ENCODE results near the gene SHMT1. TPM values are rescaled to one million over a fixed set of nuclear protein-coding genes. Genes with fewer than 3 reads are reported as not detected.

The SHMT1 gene
- polyA plus RNA-seq, 1 donor (not counting 4 experiments of a cell fraction or from before 2014, with no cell fraction given), result 15.7 TPM

- Histone ChIP-seq H2AFZ (ENCODE audit: control insufficient read depth, low read length) (peak within 1 kb of the TSS; percentile 95), H3K27ac (ENCODE audit: control insufficient read depth, insufficient read depth, low read length) (peak within 1 kb of the TSS; percentile 92), H3K27me3 (ENCODE audit: control insufficient read depth, extremely low read depth, insufficient read depth, low read length) (no peaks in the 10 kb centered on the region), H3K4me1 (ENCODE audit: control insufficient read depth, extremely low read depth, insufficient read depth, low read length) (peaks cover 37% of the 10 kb centered on the region), H3K36me3 (ENCODE audit: control insufficient read depth in 2 of 2, extremely low read depth in 1 of 2, insufficient read depth in 2 of 2, low read length in 2 of 2) (peaks cover 3 to 26% of the 10 kb centered on the region in 2 experiments), H4K20me1 (ENCODE audit: control insufficient read depth, extremely low read depth, insufficient read depth, low read length) (peaks cover 5% of the 10 kb centered on the region), H3K9ac (ENCODE audit: control insufficient read depth, extremely low read depth, insufficient read depth, low read length) (peak within 1 kb of the TSS; percentile 94), H3K9me3 (ENCODE audit: control insufficient read depth, low read depth, low read length) (no peaks in the 10 kb centered on the region), H3K9me1 (ENCODE audit: control insufficient read depth, extremely low read depth, insufficient read depth, low read length) (no peaks in the 10 kb centered on the region), H3K4me2 (ENCODE audit: control insufficient read depth, extremely low read depth, insufficient read depth, low read depth, low read length) (peak within 1 kb of the TSS; percentile 99), H3K79me2 (ENCODE audit: control insufficient read depth, insufficient read depth, low read length) (peaks cover 83% of the 10 kb centered on the region), H3K4me3 (ENCODE audit: control insufficient read depth in 2 of 3, extremely low read depth in 1 of 3, insufficient read depth in 2 of 3, low read depth in 1 of 3, low read length in 3 of 3) (peak within 1 kb of the TSS; percentile 80 to 90 (median 89))
- dilution Hi-C loops (cut with MboI; ENCODE audit: extremely low pct_ligation_motif_present, low sequenced_read_pairs), result no loop called here
- DNase-seq (ENCODE audit: low read depth, low spot score), result peak; percentile 89
- peak; percentile 48 for FAIRE-seq
- no peak for TF ChIP-seq EZH2 (IDR thresholded peaks at IDR 0.05; ENCODE audit: low read length)
- no peak for TF ChIP-seq CTCF (optimal IDR thresholded peaks at IDR 0.05 in 1 of 3, IDR thresholded peaks at IDR 0.05 in 1 of 3, conservative IDR thresholded peaks at IDR 0.05 in 1 of 3; ENCODE audit: extremely low read depth in 1 of 3, insufficient read depth in 2 of 3, low read length in 3 of 3)
Observed at GRCh38 chr17:18314731-18315561, 48.4 kb downstream of the SHMT1 start, which contains the start of the genes SMCR8 and TOP3A. SMCR8 (plus strand) TSS chr17:18315293; CDS start chr17:18315790, 497 bp downstream. TOP3A (minus strand) TSS chr17:18314994; CDS start chr17:18314778, 216 bp downstream.

GRCh38 chr17:18314059-18314730 is 49.2 kb downstream of the SHMT1 start:
- Histone ChIP-seq H3K4me2 (ENCODE audit: control insufficient read depth, extremely low read depth, insufficient read depth, low read depth, low read length) (peak overlapping the region; percentile 99), H3K79me2 (ENCODE audit: control insufficient read depth, insufficient read depth, low read length) (peaks cover 79% of the 10 kb centered on the region), H3K27ac (ENCODE audit: control insufficient read depth, insufficient read depth, low read length) (peak overlapping the region; percentile 92), H3K4me1 (ENCODE audit: control insufficient read depth, extremely low read depth, insufficient read depth, low read length) (peaks cover 37% of the 10 kb centered on the region), H2AFZ (ENCODE audit: control insufficient read depth, low read length) (peak overlapping the region; percentile 95), H3K4me3 (ENCODE audit: control insufficient read depth in 2 of 3, extremely low read depth in 1 of 3, insufficient read depth in 2 of 3, low read depth in 1 of 3, low read length in 3 of 3) (peak overlapping the region; percentile 80 to 90 (median 89)), H3K27me3 (ENCODE audit: control insufficient read depth, extremely low read depth, insufficient read depth, low read length) (no peaks in the 10 kb centered on the region), H3K9me3 (ENCODE audit: control insufficient read depth, low read depth, low read length) (no peaks in the 10 kb centered on the region), H3K9ac (ENCODE audit: control insufficient read depth, extremely low read depth, insufficient read depth, low read length) (peak overlapping the region; percentile 94), H3K36me3 (ENCODE audit: control insufficient read depth in 2 of 2, extremely low read depth in 1 of 2, insufficient read depth in 2 of 2, low read length in 2 of 2) (peaks cover under 1 to 21% of the 10 kb centered on the region in 2 experiments), H4K20me1 (ENCODE audit: control insufficient read depth, extremely low read depth, insufficient read depth, low read length) (peaks cover 1% of the 10 kb centered on the region), H3K9me1 (ENCODE audit: control insufficient read depth, extremely low read depth, insufficient read depth, low read length) (no peaks in the 10 kb centered on the region)
- DNase-seq (ENCODE audit: low read depth, low spot score) (no peak), FAIRE-seq (no peak)
- dilution Hi-C loops (cut with MboI; ENCODE audit: extremely low pct_ligation_motif_present, low sequenced_read_pairs), result no loop called here
- TF ChIP-seq CTCF (optimal IDR thresholded peaks at IDR 0.05 in 1 of 3, IDR thresholded peaks at IDR 0.05 in 1 of 3, conservative IDR thresholded peaks at IDR 0.05 in 1 of 3; ENCODE audit: extremely low read depth in 1 of 3, insufficient read depth in 2 of 3, low read length in 3 of 3), result no peak
- TF ChIP-seq EZH2 (IDR thresholded peaks at IDR 0.05; ENCODE audit: low read length), result no peak
